CD14-positive monocyte (primary cell): ENCODE data around the gene THBS3. TPM values are rescaled to one million over a fixed set of nuclear protein-coding genes. Genes with fewer than 3 reads are reported as not detected.

Experiments
- DNase-seq, 3 donors: peaks; one replicate each; pipeline ENCODE4 v3.0.0-alpha.2; 2011 to 2022
- H2AFZ ChIP-seq: 2 replicates; pipeline ENCODE4 v1.6.0; 2012; ENCODE audit warnings: mild to moderate bottlenecking, low read depth, low read length, inconsistent platforms; ENCODE audit not compliant: insufficient read depth, poor library complexity, severe bottlenecking
- H3K27ac ChIP-seq, 2 donors: 1 replicate in 1 of 2; 2 replicates in 1 of 2; pipeline ENCODE4 v1.5.1; 2012 to 2013; ENCODE audit warnings: low read length in 2 of 2, control low read depth in 1 of 2, inconsistent platforms in 1 of 2, low read depth in 1 of 2, mild to moderate bottlenecking in 1 of 2
- H3K27me3 ChIP-seq, 2 donors: one replicate each; pipeline versions ENCODE4 v1.6.0 to v1.6.1; 2011 to 2013; ENCODE audit warnings: low read length in 2 of 2; ENCODE audit not compliant: control insufficient read depth in 2 of 2, insufficient read depth in 2 of 2
- H3K36me3 ChIP-seq, 2 donors: replicated peaks in 1 of 2; 1 replicate in 1 of 2; 2 replicates in 1 of 2; pipeline versions ENCODE4 v1.5.1 to v1.6.1; 2012 to 2013; ENCODE audit warnings: low read length in 2 of 2, control low read depth in 1 of 2, inconsistent platforms in 1 of 2, mild to moderate bottlenecking in 1 of 2; ENCODE audit not compliant: insufficient read depth in 2 of 2, control insufficient read depth in 1 of 2
- H3K4me1 ChIP-seq, 2 donors: 1 replicate in 1 of 2; 2 replicates in 1 of 2; pipeline versions ENCODE4 v1.5.1 to v1.6.1; 2012 to 2013; ENCODE audit warnings: low read length in 2 of 2, control low read depth in 1 of 2, inconsistent platforms in 1 of 2, mild to moderate bottlenecking in 1 of 2, moderate library complexity in 1 of 2; ENCODE audit not compliant: insufficient read depth in 2 of 2, control insufficient read depth in 1 of 2
- H3K4me2 ChIP-seq: replicated peaks from 2 replicates; pipeline ENCODE3; 2012; ENCODE audit warnings: low read length, moderate library complexity, mild to moderate bottlenecking; ENCODE audit not compliant: poor library complexity, severe bottlenecking; ENCODE audit errors: extremely low read depth
- H3K4me3 ChIP-seq, 3 experiments: fragments of 200-600 bp in 1 of 3; sonication (generic) in 1 of 3; replicated peaks in 1 of 3; 1 replicate in 2 of 3; 2 replicates in 1 of 3; pipeline ENCODE4 v1.5.1; 2011 to 2013; ENCODE audit warnings: low read length in 3 of 3, mild to moderate bottlenecking in 3 of 3, control low read depth in 2 of 3, low read depth in 2 of 3, inconsistent platforms in 1 of 3, moderate library complexity in 1 of 3
- H3K79me2 ChIP-seq: 2 replicates; pipeline ENCODE4 v1.6.0; 2012; ENCODE audit warnings: mild to moderate bottlenecking, control low read depth, inconsistent platforms, low read length, moderate library complexity; ENCODE audit not compliant: insufficient read depth
- H3K9ac ChIP-seq: 2 replicates; pipeline ENCODE4 v1.6.0; 2017; ENCODE audit warnings: low read length, mild to moderate bottlenecking; ENCODE audit not compliant: insufficient read depth, poor library complexity, severe bottlenecking
- H3K9me3 ChIP-seq, 2 donors: replicated peaks in 1 of 2; 1 replicate in 1 of 2; 2 replicates in 1 of 2; pipeline versions ENCODE4 v1.5.1 to v1.6.1; 2012 to 2013; ENCODE audit warnings: low read length in 2 of 2, control low read depth in 1 of 2; ENCODE audit not compliant: control insufficient read depth in 1 of 2, insufficient read depth in 1 of 2
- H4K20me1 ChIP-seq: 2 replicates; pipeline ENCODE4 v1.6.0; 2012; ENCODE audit warnings: mild to moderate bottlenecking, low read length, control low read depth, moderate library complexity; ENCODE audit not compliant: insufficient read depth
- H3K27ac Mint-ChIP-seq, 7 donors: one replicate each; pipeline ENCODE4 v1.8.0; 2020; ENCODE audit warnings: mild to moderate bottlenecking in 7 of 7, mixed read lengths in 7 of 7, moderate library complexity in 6 of 7, inconsistent platforms in 2 of 7
- H3K27me3 Mint-ChIP-seq, 3 donors: one replicate each; pipeline ENCODE4 v1.8.0; 2021 to 2022; ENCODE audit warnings: low read depth in 3 of 3, mild to moderate bottlenecking in 3 of 3, mixed read lengths in 3 of 3, moderate library complexity in 3 of 3, inconsistent platforms in 1 of 3
- H3K36me3 Mint-ChIP-seq, 2 donors: one replicate each; pipeline ENCODE4 v1.8.0; 2020; ENCODE audit warnings: mixed read lengths in 2 of 2, inconsistent platforms in 1 of 2, mild to moderate bottlenecking in 1 of 2
- H3K4me1 Mint-ChIP-seq: one replicate; pipeline ENCODE4 v1.8.0; 2020; ENCODE audit warnings: mild to moderate bottlenecking, mixed read lengths
- H3K4me3 Mint-ChIP-seq, 2 donors: one replicate each; pipeline ENCODE4 v1.8.0; 2020; ENCODE audit warnings: mild to moderate bottlenecking in 2 of 2, mixed read lengths in 2 of 2, moderate library complexity in 1 of 2
- H3K9me3 Mint-ChIP-seq, 7 donors: one replicate each; pipeline ENCODE4 v1.8.0; 2020 to 2022; ENCODE audit warnings: mixed read lengths in 7 of 7, mild to moderate bottlenecking in 6 of 7, moderate library complexity in 6 of 7, inconsistent platforms in 2 of 7
- WGBS: methylation state at CpG from one replicate; pipeline ENCODE4 v1.1.5; 2013; ENCODE audit warnings: missing lambda C conversion rate; ENCODE audit not compliant: insufficient coverage; 5-methylcytosine and 5-hydroxymethylcytosine counted together
- intact Hi-C, 2 donors: fragments of 100-400 bp; cut with micrococcal nuclease; formaldehyde crosslinking; loops; one replicate each; pipeline versions ENCODE4 v1.15.0 to v1.15.1; 2023
- polyA plus RNA-seq, 3 donors: library from polyadenylated mRNA; depleted of rRNA in 1 of 3; unstranded in 2 of 3; stranded (reverse) in 1 of 3; fragments of 300-500 nt in 2 of 3; fragments of >200 nt in 1 of 3; fragmentation: Illumina TruSeq in 2 of 3; gene quantifications; 1 replicate in 2 of 3; 2 replicates in 1 of 3; pipeline ENCODE4 v1.2.3, GENCODE V29; 2012 to 2021
- TF ChIP-seq, protein P1 (sequence below): fragments of 200-600 bp; IDR thresholded peaks from one replicate; pipeline ENCODE4 v1.8.0; 2022; ENCODE audit warnings: antibody characterized with exemption, mild to moderate bottlenecking

Gene THBS3
- polyA plus RNA-seq, 3 donors = 3.2 to 50.7 (median 5.3) TPM

- Histone ChIP-seq H3K79me2 (peaks cover 3% of the 10 kb centered on the region), H4K20me1 (no peaks in the 10 kb centered on the region), H3K27me3 (no peaks in the 10 kb centered on the region), H3K4me3 (peak overlapping the region; percentile 36 to 83 (median 60)), H2AFZ (peak overlapping the region; percentile 98), H3K36me3 (no peaks in the 10 kb centered on the region), H3K9ac (peak overlapping the region; percentile 69), H3K4me2 (peak overlapping the region; percentile 92), H3K27ac (peak overlapping the region in 1 of 2 donors; percentile 73), H3K9me3 (no peaks in the 10 kb centered on the region), H3K4me1 (peaks cover 26 to 35% of the 10 kb centered on the region in 2 donors)
- intact Hi-C loops = loop anchor here (2.0 to 5.0 kb wide), 3 partner anchors 71 to 341 kb away; partner anchors contain the start of gene RUSC1 (in 1 of the 2)
- WGBS = 22% methylated on average over 23 of the region's 23 CpGs
- Mint-ChIP-seq H3K36me3 (peaks cover 7 to 11% of the 10 kb centered on the region in 2 donors), H3K4me3 (peak overlapping the region; percentile 66 to 73), H3K4me1 (peaks cover 26% of the 10 kb centered on the region), H3K27me3 (peaks cover 0 to 3% (median 1%) of the 10 kb centered on the region in 3 donors), H3K27ac (peak overlapping the region in 3 of 7 donors; percentile 3 to 50 (median 18)), H3K9me3 (no peaks in the 10 kb centered on the region)
- DNase-seq = peak; percentile 92 to 94 (median 92)
- TF ChIP-seq, protein P1, sequence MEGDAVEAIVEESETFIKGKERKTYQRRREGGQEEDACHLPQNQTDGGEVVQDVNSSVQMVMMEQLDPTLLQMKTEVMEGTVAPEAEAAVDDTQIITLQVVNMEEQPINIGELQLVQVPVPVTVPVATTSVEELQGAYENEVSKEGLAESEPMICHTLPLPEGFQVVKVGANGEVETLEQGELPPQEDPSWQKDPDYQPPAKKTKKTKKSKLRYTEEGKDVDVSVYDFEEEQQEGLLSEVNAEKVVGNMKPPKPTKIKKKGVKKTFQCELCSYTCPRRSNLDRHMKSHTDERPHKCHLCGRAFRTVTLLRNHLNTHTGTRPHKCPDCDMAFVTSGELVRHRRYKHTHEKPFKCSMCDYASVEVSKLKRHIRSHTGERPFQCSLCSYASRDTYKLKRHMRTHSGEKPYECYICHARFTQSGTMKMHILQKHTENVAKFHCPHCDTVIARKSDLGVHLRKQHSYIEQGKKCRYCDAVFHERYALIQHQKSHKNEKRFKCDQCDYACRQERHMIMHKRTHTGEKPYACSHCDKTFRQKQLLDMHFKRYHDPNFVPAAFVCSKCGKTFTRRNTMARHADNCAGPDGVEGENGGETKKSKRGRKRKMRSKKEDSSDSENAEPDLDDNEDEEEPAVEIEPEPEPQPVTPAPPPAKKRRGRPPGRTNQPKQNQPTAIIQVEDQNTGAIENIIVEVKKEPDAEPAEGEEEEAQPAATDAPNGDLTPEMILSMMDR = peak; percentile 100
Measured at GRCh38 chr1:155250633-155251449, 43.1 kb upstream of the THBS3 start.

GRCh38 chr1:155250246-155250632, 42.5 kb upstream of the THBS3 start:
- no peaks in the 10 kb centered on the region for H3K9me3 ChIP-seq
- H3K4me3 ChIP-seq = peak overlapping the region; percentile 36 to 83 (median 60)
- no peaks in the 10 kb centered on the region for H3K27me3 ChIP-seq
- H3K36me3 Mint-ChIP-seq = peaks cover 7 to 11% of the 10 kb centered on the region in 2 donors
- WGBS = 3% methylated on average over 18 of the region's 28 CpGs
- peak overlapping the region; percentile 69 for H3K9ac ChIP-seq
- peak overlapping the region; percentile 98 for H2AFZ ChIP-seq
- no peaks in the 10 kb centered on the region for H3K9me3 Mint-ChIP-seq
- H3K27me3 Mint-ChIP-seq = peaks cover 0 to 3% (median 1%) of the 10 kb centered on the region in 3 donors
- no peak for DNase-seq
- peak overlapping the region; percentile 92 for H3K4me2 ChIP-seq
- TF ChIP-seq, protein P1 = no peak
- H3K4me3 Mint-ChIP-seq = peak overlapping the region; percentile 66 to 73
- H3K27ac ChIP-seq = peak overlapping the region in 1 of 2 donors; percentile 73
- peaks cover 23 to 33% of the 10 kb centered on the region in 2 donors for H3K4me1 ChIP-seq
- H3K27ac Mint-ChIP-seq = peak overlapping the region in 2 of 7 donors; percentile 25 to 50
- H3K36me3 ChIP-seq = no peaks in the 10 kb centered on the region
- peaks cover 24% of the 10 kb centered on the region for H3K4me1 Mint-ChIP-seq
- H3K79me2 ChIP-seq = peaks cover 3% of the 10 kb centered on the region
- H4K20me1 ChIP-seq = no peaks in the 10 kb centered on the region
- intact Hi-C loops = loop anchor here (2.0 to 5.0 kb wide), 3 partner anchors 72 to 342 kb away; partner anchors contain the start of gene RUSC1 (in 1 of the 2)
